ENCODE measurements around the gene TBCD. TPM values are rescaled to one million over a fixed set of nuclear protein-coding genes. Genes with fewer than 3 reads are reported as not detected.
"Not testable (repeated sequence)": the region's sequence is repeated elsewhere in the genome, so short reads cannot be mapped to it uniquely, and the experiment has no call there.

The TBCD gene
- polyA plus RNA-seq, 3 donors = 62.9 to 91.6 (median 74.2) TPM

GRCh38 chr17:82718986-82719685, 32.7 kb upstream of the TBCD start:
- DNase-seq (ENCODE audit: extremely low read depth in 1 of 11, low read depth in 9 of 11, low spot score in 4 of 11) = no peak

- DNase-seq (ENCODE audit: extremely low read depth in 1 of 11, low read depth in 9 of 11, low spot score in 4 of 11) = no peak
Observed at GRCh38 chr17:82720204-82720603, 31.7 kb upstream of the TBCD start.

GRCh38 chr17:82722341-82723013, 29.4 kb upstream of the TBCD start:
- no peak for DNase-seq (ENCODE audit: extremely low read depth in 1 of 11, low read depth in 9 of 11, low spot score in 4 of 11)

GRCh38 chr17:82723169-82723807, 28.6 kb upstream of the TBCD start:
- no peak for DNase-seq (ENCODE audit: extremely low read depth in 1 of 11, low read depth in 9 of 11, low spot score in 4 of 11)

GRCh38 chr17:82726427-82726826, 25.4 kb upstream of the TBCD start:
- DNase-seq (ENCODE audit: extremely low read depth in 1 of 11, low read depth in 9 of 11, low spot score in 4 of 11) = no peak

GRCh38 chr17:82729479-82730260, 22.2 kb upstream of the TBCD start:
- DNase-seq (ENCODE audit: extremely low read depth in 1 of 11, low read depth in 9 of 11, low spot score in 4 of 11) = no peak

GRCh38 chr17:82732118-82732743, 19.6 kb upstream of the TBCD start:
- DNase-seq (ENCODE audit: extremely low read depth in 1 of 11, low read depth in 9 of 11, low spot score in 4 of 11) = no peak

- peak in 5 of 11 donors; percentile 42 to 56 (median 49) for DNase-seq (ENCODE audit: extremely low read depth in 1 of 11, low read depth in 9 of 11, low spot score in 4 of 11)
Observed at GRCh38 chr17:82734987-82735866, 16.6 kb upstream of the TBCD start, which contains the start of gene FN3K. FN3K (plus strand) TSS chr17:82735615; CDS start chr17:82735637, 22 bp downstream.

GRCh38 chr17:82736511-82737185, 15.2 kb upstream of the TBCD start:
- no peak for DNase-seq (ENCODE audit: extremely low read depth in 1 of 11, low read depth in 9 of 11, low spot score in 4 of 11)

GRCh38 chr17:82737967-82738877, 13.6 kb upstream of the TBCD start:
- no peak for DNase-seq (ENCODE audit: extremely low read depth in 1 of 11, low read depth in 9 of 11, low spot score in 4 of 11)

- DNase-seq (ENCODE audit: extremely low read depth in 1 of 11, low read depth in 9 of 11, low spot score in 4 of 11) = no peak
Observed at GRCh38 chr17:82740906-82741759, 10.7 kb upstream of the TBCD start.

GRCh38 chr17:82743344-82744219, 8.3 kb upstream of the TBCD start:
- DNase-seq (ENCODE audit: extremely low read depth in 1 of 11, low read depth in 9 of 11, low spot score in 4 of 11) = no peak

GRCh38 chr17:82744736-82745135, 7.1 kb upstream of the TBCD start:
- not testable (repeated sequence) for DNase-seq (ENCODE audit: extremely low read depth in 1 of 11, low read depth in 9 of 11, low spot score in 4 of 11)

- no peak for DNase-seq (ENCODE audit: extremely low read depth in 1 of 11, low read depth in 9 of 11, low spot score in 4 of 11)
Observed at GRCh38 chr17:82745524-82745923, 6.3 kb upstream of the TBCD start.

GRCh38 chr17:82748756-82749155, 3.1 kb upstream of the TBCD start:
- DNase-seq (ENCODE audit: extremely low read depth in 1 of 11, low read depth in 9 of 11, low spot score in 4 of 11) = no peak

Data from renal cortex interstitium (tissue), 11 donors.